Panc1 (cell line): Measurements from ENCODE around the gene DIP2C.

ENCODE experiments used
- CTCF ChIP-seq: fragments of 450-650 bp; IDR thresholded peaks from 2 replicates; pipeline ENCODE4 v1.5.1; 2017; ENCODE audit warnings: mild to moderate bottlenecking
- POLR2AphosphoS5 ChIP-seq: IDR thresholded peaks from 2 replicates; pipeline ENCODE4 v1.6.1; 2012; ENCODE audit warnings: mild to moderate bottlenecking, low read depth, low read length, moderate library complexity
- REST ChIP-seq, 2 experiments: IDR thresholded peaks; 2 replicates each; pipeline ENCODE4 v1.6.1; 2011 to 2012; ENCODE audit warnings: low read depth in 2 of 2, control low read depth in 1 of 2, low read length in 1 of 2, mild to moderate bottlenecking in 1 of 2, moderate library complexity in 1 of 2; ENCODE audit not compliant: insufficient read depth in 1 of 2
- SIN3A ChIP-seq: IDR thresholded peaks from 2 replicates; pipeline ENCODE4 v1.6.1; 2012; ENCODE audit warnings: low read depth, mild to moderate bottlenecking, low read length, moderate library complexity, borderline replicate concordance; ENCODE audit not compliant: insufficient read depth
- TCF7L2 ChIP-seq: IDR thresholded peaks from 2 replicates; pipeline ENCODE4 v1.6.1; 2011; ENCODE audit warnings: mild to moderate bottlenecking, low read depth, low read length, inconsistent platforms

- TF ChIP-seq POLR2AphosphoS5 (no peak), CTCF (no peak), SIN3A (no peak), REST (IDR thresholded peaks at IDR 0.05; ENCODE audit: insufficient read depth in 1 of 2, low read depth in 2 of 2, low read length in 1 of 2) (no peak), TCF7L2 (no peak)
These were observed 348.3 kb downstream of the DIP2C start for GRCh38 chr10:341081-341740.
